HEK293 (cell line): ENCODE data around the gene SLC1A3.

Experiments used
- CTCF ChIA-PET: fragments of 350-600 bp; formaldehyde crosslinking; extraction: SDS; loops from one replicate; lab custom pipeline; 2021; ENCODE audit warnings: antibody characterized with exemption; lab: Yijun Ruan, JAX
- POLR2A ChIA-PET: fragments of 300-600 bp; formaldehyde crosslinking; extraction: SDS; loops from one replicate; lab custom pipeline; 2020; ENCODE audit warnings: antibody characterized with exemption, inconsistent platforms; lab: Yijun Ruan, JAX
- H3K27ac ChIP-seq: fragments of 200-500 bp; sonication (Bioruptor generic); 2 replicates; pipeline ENCODE4 v1.5.1; 2014; ENCODE audit warnings: low read depth, low read length, control low read depth, inconsistent platforms; ENCODE audit errors: extremely low read depth
- H3K36me3 ChIP-seq, 2 experiments: fragments of 200-500 bp in 1 of 2; sonication (Bioruptor generic) in 1 of 2; 1 replicate in 1 of 2; 2 replicates in 1 of 2; pipeline ENCODE4 v1.5.1; 2014 to 2017; ENCODE audit warnings: inconsistent platforms in 2 of 2, low read length in 2 of 2; ENCODE audit not compliant: control insufficient read depth in 2 of 2, insufficient read depth in 1 of 2
- H3K4me1 ChIP-seq: fragments of 200-500 bp; sonication (Bioruptor generic); 2 replicates; pipeline ENCODE4 v1.5.1; 2014; ENCODE audit warnings: mild to moderate bottlenecking, low read length, inconsistent platforms; ENCODE audit not compliant: control insufficient read depth, insufficient read depth
- H3K4me3 ChIP-seq: 2 replicates; pipeline ENCODE4 v1.5.1; 2011; ENCODE audit warnings: low read depth, mild to moderate bottlenecking, control low read depth, low read length, moderate library complexity
- H3K9me3 ChIP-seq: fragments of 200-500 bp; sonication (Bioruptor generic); 2 replicates; pipeline ENCODE4 v1.5.1; 2014; ENCODE audit warnings: low read depth, low read length, inconsistent platforms; ENCODE audit not compliant: control insufficient read depth, insufficient read depth
- GLIS2 ChIP-seq: fragments of 450-650 bp; formaldehyde crosslinking; IDR thresholded peaks from 2 replicates; pipeline ENCODE4 v1.5.1; 2016; ENCODE audit warnings: missing biosample characterization, missing genetic modification characterization
- HOXC10 ChIP-seq: sonication (generic); formaldehyde crosslinking; IDR thresholded peaks from 2 replicates; pipeline ENCODE4 v1.8.1; 2023; ENCODE audit warnings: mild to moderate bottlenecking, missing genetic modification reagents
- SP3 ChIP-seq: fragments of 450-650 bp; formaldehyde crosslinking; IDR thresholded peaks from 2 replicates; pipeline ENCODE4 v1.5.1; 2016; ENCODE audit warnings: missing biosample characterization, missing genetic modification characterization
- ZBTB7A ChIP-seq: fragments of 450-650 bp; formaldehyde crosslinking; IDR thresholded peaks from 2 replicates; pipeline ENCODE4 v1.5.1; 2016; ENCODE audit warnings: low read depth, missing biosample characterization, missing genetic modification characterization
- ZFP3 ChIP-seq: fragments of 450-650 bp; formaldehyde crosslinking; IDR thresholded peaks from 2 replicates; pipeline ENCODE4 v1.5.1; 2016; ENCODE audit warnings: low read depth, missing biosample characterization, missing genetic modification characterization
- ZNF169 ChIP-seq: fragments of 450-650 bp; formaldehyde crosslinking; IDR thresholded peaks from 2 replicates; pipeline ENCODE4 v1.5.1; 2016; ENCODE audit warnings: missing biosample characterization, missing genetic modification characterization
- ZNF211 ChIP-seq: fragments of 450-650 bp; formaldehyde crosslinking; IDR thresholded peaks from 2 replicates; pipeline ENCODE4 v1.5.1; 2016; ENCODE audit warnings: low read depth, missing biosample characterization, missing genetic modification characterization
- ZNF416 ChIP-seq: fragments of 450-650 bp; formaldehyde crosslinking; IDR thresholded peaks from 2 replicates; pipeline ENCODE4 v1.5.1; 2016; ENCODE audit warnings: missing biosample characterization, missing genetic modification characterization
- ZNF514 ChIP-seq: fragments of 450-650 bp; formaldehyde crosslinking; IDR thresholded peaks from 2 replicates; pipeline ENCODE4 v1.5.1; 2016; ENCODE audit warnings: missing biosample characterization, missing genetic modification characterization
- ZNF558 ChIP-seq: fragments of 450-650 bp; formaldehyde crosslinking; IDR thresholded peaks from 2 replicates; pipeline ENCODE4 v1.5.1; 2016; ENCODE audit warnings: missing biosample characterization, missing genetic modification characterization
- ZNF777 ChIP-seq: fragments of 450-650 bp; formaldehyde crosslinking; IDR thresholded peaks from 2 replicates; pipeline ENCODE4 v1.5.1; 2017; ENCODE audit warnings: missing biosample characterization, missing genetic modification characterization, borderline replicate concordance
- TF ChIP-seq, protein P1 (sequence below): fragments of 450-650 bp; formaldehyde crosslinking; IDR thresholded peaks from 2 replicates; pipeline ENCODE4 v1.5.1; 2016; ENCODE audit warnings: missing biosample characterization, missing genetic modification characterization
- TF ChIP-seq, protein P2 (sequence below): fragments of 450-650 bp; formaldehyde crosslinking; IDR thresholded peaks from 2 replicates; pipeline ENCODE4 v1.5.1; 2016; ENCODE audit warnings: missing biosample characterization, missing genetic modification characterization
- TF ChIP-seq, protein P3 (sequence below): fragments of 450-650 bp; formaldehyde crosslinking; IDR thresholded peaks from 2 replicates; pipeline ENCODE4 v1.5.1; 2017; ENCODE audit warnings: missing biosample characterization, missing genetic modification characterization
- TF ChIP-seq, protein P4 (sequence below): fragments of 450-650 bp; formaldehyde crosslinking; IDR thresholded peaks from 2 replicates; pipeline ENCODE4 v1.5.1; 2016; ENCODE audit warnings: missing biosample characterization, missing genetic modification characterization
- TF ChIP-seq, protein P5 (sequence below): fragments of 450-650 bp; formaldehyde crosslinking; IDR thresholded peaks from 2 replicates; pipeline ENCODE4 v1.5.1; 2016; ENCODE audit warnings: missing biosample characterization, missing genetic modification characterization, low read depth
- TF ChIP-seq, protein P6 (sequence below): fragments of 450-650 bp; formaldehyde crosslinking; IDR thresholded peaks from 2 replicates; pipeline ENCODE4 v1.5.1; 2016; ENCODE audit warnings: missing biosample characterization, missing genetic modification characterization
- TF ChIP-seq, protein P7 (sequence below): fragments of 450-650 bp; formaldehyde crosslinking; IDR thresholded peaks from 2 replicates; pipeline ENCODE4 v1.5.1; 2017; ENCODE audit warnings: missing biosample characterization, missing genetic modification characterization
- TF ChIP-seq, protein P8 (sequence below): fragments of 450-650 bp; formaldehyde crosslinking; IDR thresholded peaks from 2 replicates; pipeline ENCODE4 v1.5.1; 2016; ENCODE audit warnings: missing biosample characterization, missing genetic modification characterization

The SLC1A3 gene

DNA sequence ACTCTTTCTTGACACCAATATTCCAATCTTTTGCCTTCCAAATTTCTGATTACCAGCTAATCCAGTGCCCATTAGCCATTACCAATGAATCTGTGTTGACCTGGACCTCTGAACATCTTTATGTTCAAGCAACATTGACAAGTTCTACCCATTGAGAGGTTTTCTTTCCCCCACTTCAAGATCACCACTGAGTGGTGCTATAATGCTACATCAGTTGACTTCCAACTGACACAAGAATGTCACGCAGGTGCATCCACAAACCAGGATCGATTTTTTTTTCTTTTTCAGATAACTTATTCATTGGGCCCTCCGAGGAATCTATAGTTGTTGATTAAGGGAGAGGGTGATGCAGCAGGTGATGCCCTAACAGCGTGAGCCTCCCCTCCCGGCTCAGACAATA lies 102.6 kb downstream of the SLC1A3 start (continued):
- TF ChIP-seq, protein P1, sequence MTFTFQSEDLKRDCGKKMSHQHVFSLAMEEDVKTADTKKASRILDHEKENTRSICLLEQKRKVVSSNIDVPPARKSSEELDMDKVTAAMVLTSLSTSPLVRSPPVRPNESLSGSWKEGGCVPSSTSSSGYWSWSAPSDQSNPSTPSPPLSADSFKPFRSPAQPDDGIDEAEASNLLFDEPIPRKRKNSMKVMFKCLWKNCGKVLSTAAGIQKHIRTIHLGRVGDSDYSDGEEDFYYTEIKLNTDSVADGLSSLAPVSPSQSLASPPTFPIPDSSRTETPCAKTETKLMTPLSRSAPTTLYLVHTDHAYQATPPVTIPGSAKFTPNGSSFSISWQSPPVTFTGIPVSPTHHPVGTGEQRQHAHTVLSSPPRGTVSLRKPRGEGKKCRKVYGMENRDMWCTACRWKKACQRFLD (tag by site-specific recombination), result no peak
- TF ChIP-seq, protein P2, sequence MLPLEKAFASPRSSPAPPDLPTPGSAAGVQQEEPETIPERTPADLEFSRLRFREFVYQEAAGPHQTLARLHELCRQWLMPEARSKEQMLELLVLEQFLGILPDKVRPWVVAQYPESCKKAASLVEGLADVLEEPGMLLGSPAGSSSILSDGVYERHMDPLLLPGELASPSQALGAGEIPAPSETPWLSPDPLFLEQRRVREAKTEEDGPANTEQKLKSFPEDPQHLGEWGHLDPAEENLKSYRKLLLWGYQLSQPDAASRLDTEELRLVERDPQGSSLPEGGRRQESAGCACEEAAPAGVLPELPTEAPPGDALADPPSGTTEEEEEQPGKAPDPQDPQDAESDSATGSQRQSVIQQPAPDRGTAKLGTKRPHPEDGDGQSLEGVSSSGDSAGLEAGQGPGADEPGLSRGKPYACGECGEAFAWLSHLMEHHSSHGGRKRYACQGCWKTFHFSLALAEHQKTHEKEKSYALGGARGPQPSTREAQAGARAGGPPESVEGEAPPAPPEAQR, result no peak
- TF ChIP-seq, protein P3, sequence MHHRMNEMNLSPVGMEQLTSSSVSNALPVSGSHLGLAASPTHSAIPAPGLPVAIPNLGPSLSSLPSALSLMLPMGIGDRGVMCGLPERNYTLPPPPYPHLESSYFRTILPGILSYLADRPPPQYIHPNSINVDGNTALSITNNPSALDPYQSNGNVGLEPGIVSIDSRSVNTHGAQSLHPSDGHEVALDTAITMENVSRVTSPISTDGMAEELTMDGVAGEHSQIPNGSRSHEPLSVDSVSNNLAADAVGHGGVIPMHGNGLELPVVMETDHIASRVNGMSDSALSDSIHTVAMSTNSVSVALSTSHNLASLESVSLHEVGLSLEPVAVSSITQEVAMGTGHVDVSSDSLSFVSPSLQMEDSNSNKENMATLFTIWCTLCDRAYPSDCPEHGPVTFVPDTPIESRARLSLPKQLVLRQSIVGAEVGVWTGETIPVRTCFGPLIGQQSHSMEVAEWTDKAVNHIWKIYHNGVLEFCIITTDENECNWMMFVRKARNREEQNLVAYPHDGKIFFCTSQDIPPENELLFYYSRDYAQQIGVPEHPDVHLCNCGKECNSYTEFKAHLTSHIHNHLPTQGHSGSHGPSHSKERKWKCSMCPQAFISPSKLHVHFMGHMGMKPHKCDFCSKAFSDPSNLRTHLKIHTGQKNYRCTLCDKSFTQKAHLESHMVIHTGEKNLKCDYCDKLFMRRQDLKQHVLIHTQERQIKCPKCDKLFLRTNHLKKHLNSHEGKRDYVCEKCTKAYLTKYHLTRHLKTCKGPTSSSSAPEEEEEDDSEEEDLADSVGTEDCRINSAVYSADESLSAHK (tag by site-specific recombination), result no peak
- TF ChIP-seq HOXC10 (CRISPR knock-in tag) (no peak), ZNF211 (tag by site-specific recombination) (no peak), ZBTB7A (tag by site-specific recombination) (no peak)

DNA sequence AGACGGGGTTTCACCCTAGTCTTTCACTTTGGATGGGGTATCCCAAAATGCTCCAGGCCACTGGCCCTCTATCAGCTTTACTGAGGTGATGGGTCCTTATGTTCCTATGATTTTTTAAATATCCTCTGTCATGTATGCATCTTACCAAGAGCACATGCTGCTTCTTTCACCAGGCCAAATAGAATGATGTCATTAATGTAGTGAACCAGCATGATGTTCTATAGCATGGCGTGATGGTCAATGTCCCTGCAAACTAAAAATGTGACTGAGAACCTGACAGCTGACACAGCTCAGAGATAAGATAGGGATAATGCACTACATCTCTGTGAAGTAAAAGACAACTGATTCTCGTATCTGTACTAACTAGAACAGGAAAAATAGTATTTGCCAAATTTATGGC lies 103.6 kb downstream of the SLC1A3 start:
- H3K36me3 ChIP-seq, result no peaks in the 10 kb centered on the region
- no peak for TF ChIP-seq SP3 (tag by site-specific recombination)
- no peak for TF ChIP-seq ZNF169 (tag by site-specific recombination)
- TF ChIP-seq, protein P4, sequence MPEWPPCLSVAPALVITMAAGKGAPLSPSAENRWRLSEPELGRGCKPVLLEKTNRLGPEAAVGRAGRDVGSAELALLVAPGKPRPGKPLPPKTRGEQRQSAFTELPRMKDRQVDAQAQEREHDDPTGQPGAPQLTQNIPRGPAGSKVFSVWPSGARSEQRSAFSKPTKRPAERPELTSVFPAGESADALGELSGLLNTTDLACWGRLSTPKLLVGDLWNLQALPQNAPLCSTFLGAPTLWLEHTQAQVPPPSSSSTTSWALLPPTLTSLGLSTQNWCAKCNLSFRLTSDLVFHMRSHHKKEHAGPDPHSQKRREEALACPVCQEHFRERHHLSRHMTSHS, result no peak
- TF ChIP-seq, protein P5, sequence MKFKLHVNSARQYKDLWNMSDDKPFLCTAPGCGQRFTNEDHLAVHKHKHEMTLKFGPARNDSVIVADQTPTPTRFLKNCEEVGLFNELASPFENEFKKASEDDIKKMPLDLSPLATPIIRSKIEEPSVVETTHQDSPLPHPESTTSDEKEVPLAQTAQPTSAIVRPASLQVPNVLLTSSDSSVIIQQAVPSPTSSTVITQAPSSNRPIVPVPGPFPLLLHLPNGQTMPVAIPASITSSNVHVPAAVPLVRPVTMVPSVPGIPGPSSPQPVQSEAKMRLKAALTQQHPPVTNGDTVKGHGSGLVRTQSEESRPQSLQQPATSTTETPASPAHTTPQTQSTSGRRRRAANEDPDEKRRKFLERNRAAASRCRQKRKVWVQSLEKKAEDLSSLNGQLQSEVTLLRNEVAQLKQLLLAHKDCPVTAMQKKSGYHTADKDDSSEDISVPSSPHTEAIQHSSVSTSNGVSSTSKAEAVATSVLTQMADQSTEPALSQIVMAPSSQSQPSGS (tag by site-specific recombination), result peak; percentile 59
- POLR2A ChIA-PET, result no interaction called here
- no peak overlapping the region for H3K27ac ChIP-seq
- no peak overlapping the region for H3K4me3 ChIP-seq
- peaks cover 2% of the 10 kb centered on the region; the same call in 1 of the 2 replicates for H3K9me3 ChIP-seq
- no peaks in the 10 kb centered on the region for H3K4me1 ChIP-seq
- CTCF ChIA-PET, result interaction anchor here (0.7 to 1.8 kb wide), 5 partner anchors 9 to 20 kb away, joined by 3 to 7 read pairs (median 4); no protein-coding TSS in a partner anchor

DNA sequence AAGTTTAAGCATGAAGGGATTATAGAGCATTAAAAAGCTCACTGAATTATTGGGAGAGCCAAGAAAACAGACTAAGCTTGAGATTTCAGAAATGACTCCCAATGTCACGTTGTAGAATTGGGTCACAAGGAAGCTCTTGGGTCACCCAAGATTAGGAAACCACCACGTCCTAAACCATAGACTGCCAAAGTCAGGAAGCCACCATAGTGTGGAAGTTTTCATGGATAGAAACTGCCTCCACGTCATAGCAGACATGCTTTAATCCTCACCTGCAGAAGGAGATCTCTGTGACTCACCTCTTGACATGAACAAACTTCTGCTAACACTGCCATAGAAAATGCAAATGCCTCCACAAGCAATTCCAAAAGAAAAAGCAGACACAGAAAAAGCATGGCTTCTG lies 106.3 kb downstream of the SLC1A3 start:
- POLR2A ChIA-PET, result no interaction called here
- TF ChIP-seq, protein P6, sequence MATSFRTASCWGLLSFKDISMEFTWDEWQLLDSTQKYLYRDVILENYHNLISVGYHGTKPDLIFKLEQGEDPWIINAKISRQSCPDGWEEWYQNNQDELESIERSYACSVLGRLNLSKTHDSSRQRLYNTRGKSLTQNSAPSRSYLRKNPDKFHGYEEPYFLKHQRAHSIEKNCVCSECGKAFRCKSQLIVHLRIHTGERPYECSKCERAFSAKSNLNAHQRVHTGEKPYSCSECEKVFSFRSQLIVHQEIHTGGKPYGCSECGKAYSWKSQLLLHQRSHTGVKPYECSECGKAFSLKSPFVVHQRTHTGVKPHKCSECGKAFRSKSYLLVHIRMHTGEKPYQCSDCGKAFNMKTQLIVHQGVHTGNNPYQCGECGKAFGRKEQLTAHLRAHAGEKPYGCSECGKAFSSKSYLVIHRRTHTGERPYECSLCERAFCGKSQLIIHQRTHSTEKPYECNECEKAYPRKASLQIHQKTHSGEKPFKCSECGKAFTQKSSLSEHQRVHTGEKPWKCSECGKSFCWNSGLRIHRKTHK (tag by site-specific recombination), result no peak
- TF ChIP-seq, protein P7, sequence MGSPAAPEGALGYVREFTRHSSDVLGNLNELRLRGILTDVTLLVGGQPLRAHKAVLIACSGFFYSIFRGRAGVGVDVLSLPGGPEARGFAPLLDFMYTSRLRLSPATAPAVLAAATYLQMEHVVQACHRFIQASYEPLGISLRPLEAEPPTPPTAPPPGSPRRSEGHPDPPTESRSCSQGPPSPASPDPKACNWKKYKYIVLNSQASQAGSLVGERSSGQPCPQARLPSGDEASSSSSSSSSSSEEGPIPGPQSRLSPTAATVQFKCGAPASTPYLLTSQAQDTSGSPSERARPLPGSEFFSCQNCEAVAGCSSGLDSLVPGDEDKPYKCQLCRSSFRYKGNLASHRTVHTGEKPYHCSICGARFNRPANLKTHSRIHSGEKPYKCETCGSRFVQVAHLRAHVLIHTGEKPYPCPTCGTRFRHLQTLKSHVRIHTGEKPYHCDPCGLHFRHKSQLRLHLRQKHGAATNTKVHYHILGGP, result no peak
- TF ChIP-seq ZFP3 (no peak), ZNF558 (tag by site-specific recombination) (no peak), ZNF416 (tag by site-specific recombination) (no peak), GLIS2 (tag by site-specific recombination) (no peak), ZNF777 (tag by site-specific recombination) (no peak), ZNF514 (tag by site-specific recombination) (no peak)
- TF ChIP-seq, protein P8, sequence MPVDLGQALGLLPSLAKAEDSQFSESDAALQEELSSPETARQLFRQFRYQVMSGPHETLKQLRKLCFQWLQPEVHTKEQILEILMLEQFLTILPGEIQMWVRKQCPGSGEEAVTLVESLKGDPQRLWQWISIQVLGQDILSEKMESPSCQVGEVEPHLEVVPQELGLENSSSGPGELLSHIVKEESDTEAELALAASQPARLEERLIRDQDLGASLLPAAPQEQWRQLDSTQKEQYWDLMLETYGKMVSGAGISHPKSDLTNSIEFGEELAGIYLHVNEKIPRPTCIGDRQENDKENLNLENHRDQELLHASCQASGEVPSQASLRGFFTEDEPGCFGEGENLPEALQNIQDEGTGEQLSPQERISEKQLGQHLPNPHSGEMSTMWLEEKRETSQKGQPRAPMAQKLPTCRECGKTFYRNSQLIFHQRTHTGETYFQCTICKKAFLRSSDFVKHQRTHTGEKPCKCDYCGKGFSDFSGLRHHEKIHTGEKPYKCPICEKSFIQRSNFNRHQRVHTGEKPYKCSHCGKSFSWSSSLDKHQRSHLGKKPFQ (tag by site-specific recombination), result no peak

More for the DNA sequence above, 106.3 kb downstream of the SLC1A3 start:
- Histone ChIP-seq H3K27ac (no peak overlapping the region), H3K36me3 (no peaks in the 10 kb centered on the region), H3K4me1 (no peaks in the 10 kb centered on the region), H3K9me3 (peaks cover 2% of the 10 kb centered on the region; the same call in 1 of the 2 replicates), H3K4me3 (no peak overlapping the region)
- CTCF ChIA-PET, result interaction anchor here (0.6 to 2.5 kb wide), 6 partner anchors 9 to 293 kb away, joined by 3 to 9 read pairs (median 4); no protein-coding TSS in a partner anchor
